ENCODE data around the gene IGSF21.

Gene IGSF21

GRCh38 chr1:18229625-18230024 is 122.0 kb downstream of the IGSF21 start:
- DNase-seq (ENCODE audit: low spot score), result no peak

GRCh38 chr1:18230321-18230720 is 122.7 kb downstream of the IGSF21 start:
- DNase-seq (ENCODE audit: low spot score), result no peak

GRCh38 chr1:18230840-18231239 is 123.2 kb downstream of the IGSF21 start:
- DNase-seq (ENCODE audit: low spot score), result no peak

- DNase-seq (ENCODE audit: low spot score), result no peak
Observed at GRCh38 chr1:18232052-18232451, 124.5 kb downstream of the IGSF21 start.

GRCh38 chr1:18233176-18233864 is 125.7 kb downstream of the IGSF21 start:
- DNase-seq (ENCODE audit: low spot score), result peak; percentile 9

GRCh38 chr1:18234790-18235242 is 127.2 kb downstream of the IGSF21 start:
- peak; percentile 65 for DNase-seq (ENCODE audit: low spot score)

- no peak for DNase-seq (ENCODE audit: low spot score)
Observed at GRCh38 chr1:18237371-18237770, 129.8 kb downstream of the IGSF21 start.

- no peak for DNase-seq (ENCODE audit: low spot score)
Observed at GRCh38 chr1:18238190-18238589, 130.6 kb downstream of the IGSF21 start.

- no peak for DNase-seq (ENCODE audit: low spot score)
Observed at GRCh38 chr1:18239671-18240070, 132.1 kb downstream of the IGSF21 start.

- no peak for DNase-seq (ENCODE audit: low spot score)
Observed at GRCh38 chr1:18240906-18241305, 133.3 kb downstream of the IGSF21 start.

GRCh38 chr1:18241891-18242290 is 134.3 kb downstream of the IGSF21 start:
- DNase-seq (ENCODE audit: low spot score), result no peak

GRCh38 chr1:18243503-18244175 is 136.0 kb downstream of the IGSF21 start:
- DNase-seq (ENCODE audit: low spot score), result no peak

GRCh38 chr1:18244762-18245161 is 137.2 kb downstream of the IGSF21 start:
- DNase-seq (ENCODE audit: low spot score), result no peak

- no peak for DNase-seq (ENCODE audit: low spot score)
Observed at GRCh38 chr1:18245647-18246046, 138.0 kb downstream of the IGSF21 start.

- peak; percentile 7 for DNase-seq (ENCODE audit: low spot score)
Observed at GRCh38 chr1:18246543-18246942, 138.9 kb downstream of the IGSF21 start.

- DNase-seq (ENCODE audit: low spot score), result no peak
Observed at GRCh38 chr1:18247151-18247550, 139.6 kb downstream of the IGSF21 start.

- DNase-seq (ENCODE audit: low spot score), result no peak
Observed at GRCh38 chr1:18249631-18250030, 142.0 kb downstream of the IGSF21 start.

- DNase-seq (ENCODE audit: low spot score), result no peak
Observed at GRCh38 chr1:18253093-18253492, 145.5 kb downstream of the IGSF21 start.

- DNase-seq (ENCODE audit: low spot score), result peak; percentile 43
Observed at GRCh38 chr1:18256282-18257235, 149.0 kb downstream of the IGSF21 start.

- no peak for DNase-seq (ENCODE audit: low spot score)
Observed at GRCh38 chr1:18257778-18258177, 150.2 kb downstream of the IGSF21 start.

- DNase-seq (ENCODE audit: low spot score), result no peak
Observed at GRCh38 chr1:18261891-18262290, 154.3 kb downstream of the IGSF21 start.

GRCh38 chr1:18262726-18263125 is 155.1 kb downstream of the IGSF21 start:
- no peak for DNase-seq (ENCODE audit: low spot score)

Measured in SW480 (cell line).